SK-N-SH (cell line): ENCODE measurements around the gene PRKACA.

ENCODE experiments used
- CTCF ChIP-seq: fragments of 200-600 bp; sonication (generic); IDR thresholded peaks from 2 replicates; pipeline ENCODE4 v1.6.1; 2017; ENCODE audit warnings: antibody characterized with exemption, mild to moderate bottlenecking, moderate library complexity
- EP300 ChIP-seq, 2 experiments: IDR thresholded peaks; 2 replicates each; pipeline versions ENCODE4 v1.4.0 to v1.6.1; 2012; ENCODE audit warnings: borderline replicate concordance in 1 of 2, low read depth in 1 of 2, low read length in 1 of 2
- IRF3 ChIP-seq: fragments of 150-350 bp; IDR thresholded peaks from 2 replicates; pipeline ENCODE4 v1.6.1; 2016; ENCODE audit warnings: mild to moderate bottlenecking, low read depth, low read length
- TAF1 ChIP-seq: IDR thresholded peaks from 2 replicates; pipeline ENCODE4 v1.6.1; 2012; ENCODE audit warnings: low read depth, mild to moderate bottlenecking, low read length, moderate library complexity, borderline replicate concordance
- USF1 ChIP-seq: IDR thresholded peaks from 2 replicates; pipeline ENCODE4 v1.4.0; 2012; ENCODE audit warnings: low read depth, borderline replicate concordance
- USF2 ChIP-seq: fragments of 150-350 bp; IDR thresholded peaks from 2 replicates; pipeline ENCODE4 v1.6.1; 2017; ENCODE audit warnings: antibody characterized with exemption, low read length, low read depth, borderline replicate concordance

- TF ChIP-seq EP300 (IDR thresholded peaks at IDR 0.05; ENCODE audit: borderline replicate concordance in 1 of 2, low read depth in 1 of 2, low read length in 1 of 2) (no peak), CTCF (peak; percentile 79), USF1 (no peak), TAF1 (no peak), USF2 (no peak), IRF3 (no peak)
Observed at GRCh38 chr19:14048443-14049153, 69.0 kb downstream of the PRKACA start.
